ENCODE results near the gene TBCD. TPM values are rescaled to one million over a fixed set of nuclear protein-coding genes. Genes with fewer than 3 reads are reported as not detected.

TBCD gene
- total RNA-seq, 1 donor from 2014 or later = 31.8 TPM

- no peak for TF ChIP-seq EZH2 (IDR thresholded peaks at IDR 0.05; ENCODE audit: insufficient read depth, low read length)
- TF ChIP-seq CTCF (IDR thresholded peaks at IDR 0.05; ENCODE audit: insufficient read depth, low read depth, low read length) = no peak
- H3K4me1 Mint-ChIP-seq (ENCODE audit: low read depth, unreplicated experiment) = peaks cover 10% of the 10 kb centered on the region
- Histone ChIP-seq H3K4me3 (ENCODE audit: insufficient read depth, low read depth, low read length) (no peak overlapping the region), H3K4me1 (ENCODE audit: insufficient read depth, low read length) (peaks cover 12% of the 10 kb centered on the region), H3K79me2 (ENCODE audit: insufficient read depth, low read length) (peaks cover 14% of the 10 kb centered on the region), H3K9ac (ENCODE audit: low read length) (no peak overlapping the region), H3K27me3 (ENCODE audit: insufficient read depth, low read length) (no peaks in the 10 kb centered on the region), H2AFZ (ENCODE audit: low read depth, low read length) (no peak overlapping the region), H3K36me3 (ENCODE audit: insufficient read depth, low read length) (no peaks in the 10 kb centered on the region), H3K4me2 (ENCODE audit: low read length) (no peak overlapping the region), H4K20me1 (ENCODE audit: insufficient read depth, low read length) (peaks cover 8% of the 10 kb centered on the region), H3K9me3 (ENCODE audit: insufficient read depth, low read depth, low read length) (no peaks in the 10 kb centered on the region), H3K27ac (ENCODE audit: low read depth, low read length) (no peak overlapping the region)
- FAIRE-seq = no peak
- H3K36me3 Mint-ChIP-seq (ENCODE audit: low read depth, unreplicated experiment) = peaks cover 12% of the 10 kb centered on the region
- no peak for DNase-seq (ENCODE audit: low read depth)
- no peak overlapping the region for H3K27ac Mint-ChIP-seq (ENCODE audit: unreplicated experiment)
- peaks cover 7% of the 10 kb centered on the region for H3K27me3 Mint-ChIP-seq (ENCODE audit: low read depth, unreplicated experiment)
- no peak overlapping the region for H3K4me3 Mint-ChIP-seq (ENCODE audit: unreplicated experiment)
- no peaks in the 10 kb centered on the region for H3K9me3 Mint-ChIP-seq (ENCODE audit: unreplicated experiment)
These were observed 118.2 kb downstream of the TBCD start for GRCh38 chr17:82870091-82870491.

- peaks cover 13% of the 10 kb centered on the region for H3K36me3 Mint-ChIP-seq (ENCODE audit: low read depth, unreplicated experiment)
- no peaks in the 10 kb centered on the region for H3K36me3 ChIP-seq (ENCODE audit: insufficient read depth, low read length)
- TF ChIP-seq EZH2 (IDR thresholded peaks at IDR 0.05; ENCODE audit: insufficient read depth, low read length) = no peak
- TF ChIP-seq CTCF (IDR thresholded peaks at IDR 0.05; ENCODE audit: insufficient read depth, low read depth, low read length) = no peak
- H3K9me3 ChIP-seq (ENCODE audit: insufficient read depth, low read depth, low read length) = no peaks in the 10 kb centered on the region
- no peak overlapping the region for H3K27ac ChIP-seq (ENCODE audit: low read depth, low read length)
- H3K79me2 ChIP-seq (ENCODE audit: insufficient read depth, low read length) = peaks cover 12% of the 10 kb centered on the region
- peaks cover 9% of the 10 kb centered on the region for H3K4me1 Mint-ChIP-seq (ENCODE audit: low read depth, unreplicated experiment)
- no peak overlapping the region for H3K4me3 Mint-ChIP-seq (ENCODE audit: unreplicated experiment)
- H3K4me1 ChIP-seq (ENCODE audit: insufficient read depth, low read length) = peaks cover 11% of the 10 kb centered on the region
- no peaks in the 10 kb centered on the region for H3K9me3 Mint-ChIP-seq (ENCODE audit: unreplicated experiment)
- no peak overlapping the region for H3K27ac Mint-ChIP-seq (ENCODE audit: unreplicated experiment)
- no peak overlapping the region for H3K9ac ChIP-seq (ENCODE audit: low read length)
- no peak overlapping the region for H2AFZ ChIP-seq (ENCODE audit: low read depth, low read length)
- H3K27me3 Mint-ChIP-seq (ENCODE audit: low read depth, unreplicated experiment) = peaks cover 7% of the 10 kb centered on the region
- no peak overlapping the region for H3K4me2 ChIP-seq (ENCODE audit: low read length)
- FAIRE-seq = no peak
- DNase-seq (ENCODE audit: low read depth) = no peak
- H3K4me3 ChIP-seq (ENCODE audit: insufficient read depth, low read depth, low read length) = no peak overlapping the region
- H3K27me3 ChIP-seq (ENCODE audit: insufficient read depth, low read length) = no peaks in the 10 kb centered on the region
- peaks cover 8% of the 10 kb centered on the region for H4K20me1 ChIP-seq (ENCODE audit: insufficient read depth, low read length)
These were observed 118.7 kb downstream of the TBCD start for GRCh38 chr17:82870541-82870940.

- Mint-ChIP-seq H3K4me1 (ENCODE audit: low read depth, unreplicated experiment) (peaks cover 8% of the 10 kb centered on the region), H3K27ac (ENCODE audit: unreplicated experiment) (no peak overlapping the region), H3K4me3 (ENCODE audit: unreplicated experiment) (no peak overlapping the region), H3K9me3 (ENCODE audit: unreplicated experiment) (no peaks in the 10 kb centered on the region), H3K36me3 (ENCODE audit: low read depth, unreplicated experiment) (peaks cover 13% of the 10 kb centered on the region), H3K27me3 (ENCODE audit: low read depth, unreplicated experiment) (peaks cover 7% of the 10 kb centered on the region)
- Histone ChIP-seq H3K79me2 (ENCODE audit: insufficient read depth, low read length) (peaks cover 9% of the 10 kb centered on the region), H3K27ac (ENCODE audit: low read depth, low read length) (no peak overlapping the region), H3K4me1 (ENCODE audit: insufficient read depth, low read length) (peaks cover 9% of the 10 kb centered on the region), H2AFZ (ENCODE audit: low read depth, low read length) (no peak overlapping the region), H3K4me3 (ENCODE audit: insufficient read depth, low read depth, low read length) (no peak overlapping the region), H4K20me1 (ENCODE audit: insufficient read depth, low read length) (peaks cover 8% of the 10 kb centered on the region), H3K9ac (ENCODE audit: low read length) (no peak overlapping the region), H3K9me3 (ENCODE audit: insufficient read depth, low read depth, low read length) (no peaks in the 10 kb centered on the region), H3K4me2 (ENCODE audit: low read length) (no peak overlapping the region), H3K27me3 (ENCODE audit: insufficient read depth, low read length) (no peaks in the 10 kb centered on the region), H3K36me3 (ENCODE audit: insufficient read depth, low read length) (no peaks in the 10 kb centered on the region)
- TF ChIP-seq CTCF (IDR thresholded peaks at IDR 0.05; ENCODE audit: insufficient read depth, low read depth, low read length) (no peak), EZH2 (IDR thresholded peaks at IDR 0.05; ENCODE audit: insufficient read depth, low read length) (no peak)
- FAIRE-seq = no peak
- no peak for DNase-seq (ENCODE audit: low read depth)
These were observed 119.4 kb downstream of the TBCD start for GRCh38 chr17:82871056-82871775.
